Measurements from ENCODE around the gene EIF2AK3. TPM values are rescaled to one million over a fixed set of nuclear protein-coding genes. Genes with fewer than 3 reads are reported as not detected.

EIF2AK3 gene
- polyA plus RNA-seq, 2 of the 4 experiments (the other 2 are of a cell fraction) = 11.0 to 17.5 TPM

DNA sequence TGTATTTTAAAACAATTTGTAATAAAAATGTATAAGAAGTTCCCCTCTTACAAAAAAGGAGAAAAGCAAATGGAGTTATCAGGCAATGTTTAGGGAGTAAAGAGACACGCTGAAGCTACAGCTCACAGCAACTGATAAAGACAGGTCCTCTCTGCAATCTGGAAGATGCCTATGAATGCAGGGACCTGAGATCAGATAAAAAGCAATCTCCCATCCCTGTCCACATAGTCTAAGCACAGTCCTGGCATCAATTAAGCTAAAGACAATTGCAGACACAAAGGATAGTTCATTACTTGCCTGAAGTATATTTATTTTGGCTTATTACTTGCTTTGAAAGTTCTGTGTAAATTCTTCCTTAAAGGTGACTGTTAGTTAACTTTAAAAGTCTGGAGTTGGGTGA lies 5.0 kb downstream of the EIF2AK3 start:
- Histone ChIP-seq H3K27ac (no peak overlapping the region), H3K4me1 (peaks cover 13% of the 10 kb centered on the region), H3K4me2 (no peak overlapping the region), H3K9me3 (no peaks in the 10 kb centered on the region), H3K4me3 (no peak overlapping the region)
- 94% methylated on average over 1 of the region's 1 CpG for WGBS (ENCODE audit: missing lambda C conversion rate)
- FAIRE-seq (no peak), ATAC-seq (no peak), DNase-seq (ENCODE audit: low read depth in 1 of 2, low spot score in 1 of 2) (no peak)
- ChIA-PET POLR2A (no interaction called here), CTCF (interaction anchor here (0.9 kb wide), 1 partner anchor 31 kb away, joined by 3 read pairs; no protein-coding TSS in a partner anchor)
- TF ChIP-seq HOXB13 (CRISPR knock-in tag; IDR thresholded peaks at IDR 0.05; ENCODE audit: low read depth) (no peak), BHLHE40 (IDR thresholded peaks at IDR 0.05; ENCODE audit: low read depth, low read length) (no peak), EP300 (IDR thresholded peaks at IDR 0.05) (no peak), POLR2A (IDR thresholded peaks at IDR 0.05; ENCODE audit: low read length) (no peak), CBX8 (IDR thresholded peaks at IDR 0.05) (no peak), REST (IDR thresholded peaks at IDR 0.05) (no peak), FOSL2 (IDR thresholded peaks at IDR 0.05) (no peak), FOSL2 (CRISPR knock-in tag; IDR thresholded peaks at IDR 0.05) (no peak), ZNF302 (CRISPR knock-in tag; IDR thresholded peaks at IDR 0.05) (no peak), TP53 (CRISPR knock-in tag; IDR thresholded peaks at IDR 0.05) (no peak), MAFK (IDR thresholded peaks at IDR 0.05; ENCODE audit: partially characterized antibody) (no peak), RARB (CRISPR knock-in tag; IDR thresholded peaks at IDR 0.05) (no peak), NR3C1 (IDR thresholded peaks at IDR 0.05) (no peak)
- TF ChIP-seq, protein P1, sequence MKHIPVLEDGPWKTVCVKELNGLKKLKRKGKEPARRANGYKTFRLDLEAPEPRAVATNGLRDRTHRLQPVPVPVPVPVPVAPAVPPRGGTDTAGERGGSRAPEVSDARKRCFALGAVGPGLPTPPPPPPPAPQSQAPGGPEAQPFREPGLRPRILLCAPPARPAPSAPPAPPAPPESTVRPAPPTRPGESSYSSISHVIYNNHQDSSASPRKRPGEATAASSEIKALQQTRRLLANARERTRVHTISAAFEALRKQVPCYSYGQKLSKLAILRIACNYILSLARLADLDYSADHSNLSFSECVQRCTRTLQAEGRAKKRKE (CRISPR knock-in tag; IDR thresholded peaks at IDR 0.05; ENCODE audit: low read depth) = no peak

DNA sequence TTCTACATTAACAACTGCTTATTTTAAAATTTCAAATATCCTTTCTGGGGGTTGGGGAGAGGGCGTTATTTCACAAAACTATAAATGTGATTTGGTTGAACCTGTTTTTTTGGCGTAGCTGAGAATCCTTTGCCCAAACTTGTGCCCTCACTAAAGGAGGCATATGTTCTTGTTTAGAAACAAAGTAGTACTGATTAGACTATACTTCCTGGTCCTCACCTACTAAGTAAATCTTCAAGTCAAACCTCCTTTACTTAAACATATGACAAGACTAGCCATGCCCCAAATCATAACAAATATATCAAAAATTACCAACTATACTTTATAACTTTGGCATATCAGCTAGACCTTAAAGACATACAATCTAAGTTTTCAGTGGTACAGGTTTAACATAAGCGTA lies 5.8 kb downstream of the EIF2AK3 start:
- TF ChIP-seq EHF (CRISPR knock-in tag; IDR thresholded peaks at IDR 0.05) (no peak), GATA3 (IDR thresholded peaks at IDR 0.05; ENCODE audit: borderline replicate concordance) (no peak), POLR2A (IDR thresholded peaks at IDR 0.05; ENCODE audit: low read length) (no peak), ZNF302 (CRISPR knock-in tag; IDR thresholded peaks at IDR 0.05) (no peak), RFX5 (IDR thresholded peaks at IDR 0.05) (no peak), BHLHE40 (IDR thresholded peaks at IDR 0.05; ENCODE audit: low read depth, low read length) (no peak)
- TF ChIP-seq, protein P2, sequence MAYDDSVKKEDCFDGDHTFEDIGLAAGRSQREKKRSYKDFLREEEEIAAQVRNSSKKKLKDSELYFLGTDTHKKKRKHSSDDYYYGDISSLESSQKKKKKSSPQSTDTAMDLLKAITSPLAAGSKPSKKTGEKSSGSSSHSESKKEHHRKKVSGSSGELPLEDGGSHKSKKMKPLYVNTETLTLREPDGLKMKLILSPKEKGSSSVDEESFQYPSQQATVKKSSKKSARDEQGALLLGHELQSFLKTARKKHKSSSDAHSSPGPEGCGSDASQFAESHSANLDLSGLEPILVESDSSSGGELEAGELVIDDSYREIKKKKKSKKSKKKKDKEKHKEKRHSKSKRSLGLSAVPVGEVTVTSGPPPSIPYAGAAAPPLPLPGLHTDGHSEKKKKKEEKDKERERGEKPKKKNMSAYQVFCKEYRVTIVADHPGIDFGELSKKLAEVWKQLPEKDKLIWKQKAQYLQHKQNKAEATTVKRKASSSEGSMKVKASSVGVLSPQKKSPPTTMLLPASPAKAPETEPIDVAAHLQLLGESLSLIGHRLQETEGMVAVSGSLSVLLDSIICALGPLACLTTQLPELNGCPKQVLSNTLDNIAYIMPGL (CRISPR knock-in tag; IDR thresholded peaks at IDR 0.05; ENCODE audit: borderline replicate concordance) = no peak
- H3K4me2 ChIP-seq = no peak overlapping the region
- ATAC-seq (no peak), FAIRE-seq (no peak), DNase-seq (ENCODE audit: low read depth in 1 of 2, low spot score in 1 of 2) (no peak)
- H3K4me1 ChIP-seq = peaks cover 13% of the 10 kb centered on the region
- ChIA-PET POLR2A (no interaction called here), CTCF (interaction anchor here (1.3 kb wide), 1 partner anchor 33 kb away, joined by 4 read pairs; no protein-coding TSS in a partner anchor)
- 84% methylated on average over 3 of the region's 3 CpGs for WGBS (ENCODE audit: missing lambda C conversion rate)
- H3K27ac ChIP-seq = no peak overlapping the region
- H3K9me3 ChIP-seq = no peaks in the 10 kb centered on the region
- H3K4me3 ChIP-seq = no peak overlapping the region

- DNase-seq (ENCODE audit: low read depth in 1 of 2, low spot score in 1 of 2) (no peak), ATAC-seq (no peak), FAIRE-seq (no peak)
- Histone ChIP-seq H3K4me2 (no peak overlapping the region), H3K27ac (no peak overlapping the region), H3K4me1 (peaks cover 4% of the 10 kb centered on the region; the same call in 1 of the 3 replicates), H3K9me3 (no peaks in the 10 kb centered on the region), H3K4me3 (no peak overlapping the region)
- 89% methylated on average over 1 of the region's 1 CpG for WGBS (ENCODE audit: missing lambda C conversion rate)
- ChIA-PET POLR2A (no interaction called here), CTCF (interaction anchor here (1.0 to 1.3 kb wide), 6 partner anchors 20 to 72 kb away, joined by 3 to 4 read pairs (median 3); partner anchors contain the start of gene RPIA)
- TF ChIP-seq SMC3 (IDR thresholded peaks at IDR 0.05) (no peak), ESRRA (IDR thresholded peaks at IDR 0.05; ENCODE audit: borderline replicate concordance, low read length) (no peak), HOXB13 (CRISPR knock-in tag; IDR thresholded peaks at IDR 0.05; ENCODE audit: low read depth) (no peak), BHLHE40 (IDR thresholded peaks at IDR 0.05; ENCODE audit: low read depth, low read length) (no peak), JUNB (IDR thresholded peaks at IDR 0.05) (no peak), ZNF302 (CRISPR knock-in tag; IDR thresholded peaks at IDR 0.05) (no peak)
- TF ChIP-seq, protein P3, sequence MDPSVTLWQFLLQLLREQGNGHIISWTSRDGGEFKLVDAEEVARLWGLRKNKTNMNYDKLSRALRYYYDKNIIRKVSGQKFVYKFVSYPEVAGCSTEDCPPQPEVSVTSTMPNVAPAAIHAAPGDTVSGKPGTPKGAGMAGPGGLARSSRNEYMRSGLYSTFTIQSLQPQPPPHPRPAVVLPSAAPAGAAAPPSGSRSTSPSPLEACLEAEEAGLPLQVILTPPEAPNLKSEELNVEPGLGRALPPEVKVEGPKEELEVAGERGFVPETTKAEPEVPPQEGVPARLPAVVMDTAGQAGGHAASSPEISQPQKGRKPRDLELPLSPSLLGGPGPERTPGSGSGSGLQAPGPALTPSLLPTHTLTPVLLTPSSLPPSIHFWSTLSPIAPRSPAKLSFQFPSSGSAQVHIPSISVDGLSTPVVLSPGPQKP (IDR thresholded peaks at IDR 0.05; ENCODE audit: low read depth, low read length) = no peak
Observed at GRCh38 chr2:88620015-88620414, 7.2 kb downstream of the EIF2AK3 start.

Measured in A549 (cell line).